GM12891 (cell line): ENCODE results near the gene MAGI1.

Source experiments
- DNase-seq: peaks from one replicate; pipeline ENCODE4 v3.0.0; 2011; ENCODE audit warnings: low spot score; ENCODE audit not compliant: insufficient read length
- FAIRE-seq: peaks from 2 replicates; lab custom pipeline; 2011; peaks lifted over from hg19 to GRCh38; lab: Jason Lieb, UNC
- PAX5 ChIP-seq: IDR thresholded peaks from 2 replicates; pipeline ENCODE4 v1.6.1; 2011; ENCODE audit warnings: low read length, moderate library complexity, mild to moderate bottlenecking; ENCODE audit not compliant: insufficient read depth, severe bottlenecking
- POLR2A ChIP-seq: IDR thresholded peaks from 2 replicates; pipeline ENCODE4 v1.6.1; 2011; ENCODE audit warnings: low read depth, low read length, control low read depth
- POLR2AphosphoS5 ChIP-seq: IDR thresholded peaks from 2 replicates; pipeline ENCODE4 v1.6.1; 2011; ENCODE audit warnings: low read depth, low read length, control low read depth
- POU2F2 ChIP-seq: IDR thresholded peaks from 2 replicates; pipeline ENCODE4 v1.6.1; 2011; ENCODE audit warnings: low read depth, mild to moderate bottlenecking, control low read depth, low read length, moderate library complexity
- SPI1 ChIP-seq: IDR thresholded peaks from 2 replicates; pipeline ENCODE4 v1.6.1; 2011; ENCODE audit warnings: low read depth, low read length, control low read depth
- TAF1 ChIP-seq: IDR thresholded peaks from 2 replicates; pipeline ENCODE4 v1.6.1; 2011; ENCODE audit warnings: low read depth, low read length, control low read depth

The MAGI1 gene

DNA sequence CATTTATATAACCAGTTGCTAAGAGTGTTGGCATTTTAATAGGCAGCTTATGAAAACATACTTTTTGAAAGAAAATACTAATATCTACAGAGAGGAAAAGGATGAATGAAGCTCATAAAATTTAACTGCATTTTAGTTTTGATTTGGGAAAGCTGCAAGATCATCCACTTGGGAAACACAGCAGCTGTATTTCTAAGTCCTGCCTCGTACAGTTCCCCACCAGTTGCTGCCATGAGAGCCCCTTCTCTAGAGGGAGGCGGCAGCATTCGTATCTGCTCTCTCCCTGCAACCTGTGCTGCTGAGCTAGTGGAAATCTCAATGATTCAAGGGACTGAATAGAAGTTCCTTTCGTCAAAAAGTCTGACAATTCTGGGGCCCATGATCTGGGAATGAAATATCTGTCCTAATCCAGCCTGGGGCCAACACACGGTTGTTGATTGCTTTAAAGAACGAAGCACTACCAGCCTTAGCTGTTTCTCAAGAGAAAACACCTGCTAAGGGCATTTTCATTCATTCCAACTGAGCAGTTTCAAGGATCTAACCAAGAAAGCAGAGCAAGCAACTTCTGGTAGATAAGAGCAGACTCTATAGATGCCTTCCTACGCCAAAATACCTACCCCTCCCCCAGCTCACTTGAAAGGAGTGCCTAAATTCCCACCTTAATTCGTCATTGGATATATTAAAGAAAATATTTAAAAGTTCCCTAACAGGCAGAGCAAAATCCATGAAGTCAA lies 223.7 kb downstream of the MAGI1 start:
- FAIRE-seq (no peak), DNase-seq (no peak)
- TF ChIP-seq POU2F2: no peak
- TF ChIP-seq TAF1: no peak
- TF ChIP-seq SPI1: no peak
- TF ChIP-seq POLR2AphosphoS5: no peak
- TF ChIP-seq PAX5: no peak
- TF ChIP-seq POLR2A: no peak

DNA sequence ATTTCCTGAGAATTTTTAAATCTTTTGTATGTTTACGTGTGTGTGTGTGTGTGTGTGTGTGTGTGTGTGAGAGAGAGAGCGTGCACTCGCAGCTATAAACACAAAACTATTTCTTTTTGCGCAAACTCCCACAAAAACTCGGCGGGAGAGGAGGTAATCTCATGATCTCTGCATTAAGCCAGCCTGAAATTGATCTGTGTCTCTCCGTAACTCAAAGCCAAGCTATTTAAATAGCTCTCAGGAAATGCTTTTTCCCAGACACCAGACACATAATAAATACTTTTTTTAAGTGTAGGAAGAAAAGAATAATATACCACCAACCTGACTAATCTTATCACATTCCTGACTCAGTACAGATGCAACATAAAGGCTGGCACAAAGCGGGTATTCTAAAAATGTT lies 226.8 kb downstream of the MAGI1 start:
- no peak for TF ChIP-seq SPI1
- TF ChIP-seq POLR2AphosphoS5: no peak
- no peak for TF ChIP-seq POLR2A
- no peak for TF ChIP-seq PAX5
- TF ChIP-seq POU2F2: no peak
- TF ChIP-seq TAF1: no peak
- no peak for FAIRE-seq
- DNase-seq: no peak

- no peak for TF ChIP-seq POLR2A
- TF ChIP-seq POLR2AphosphoS5: no peak
- TF ChIP-seq TAF1: no peak
- FAIRE-seq (no peak), DNase-seq (no peak)
These were observed 227.5 kb downstream of the MAGI1 start for GRCh38 chr3:65811086-65811761.

DNA sequence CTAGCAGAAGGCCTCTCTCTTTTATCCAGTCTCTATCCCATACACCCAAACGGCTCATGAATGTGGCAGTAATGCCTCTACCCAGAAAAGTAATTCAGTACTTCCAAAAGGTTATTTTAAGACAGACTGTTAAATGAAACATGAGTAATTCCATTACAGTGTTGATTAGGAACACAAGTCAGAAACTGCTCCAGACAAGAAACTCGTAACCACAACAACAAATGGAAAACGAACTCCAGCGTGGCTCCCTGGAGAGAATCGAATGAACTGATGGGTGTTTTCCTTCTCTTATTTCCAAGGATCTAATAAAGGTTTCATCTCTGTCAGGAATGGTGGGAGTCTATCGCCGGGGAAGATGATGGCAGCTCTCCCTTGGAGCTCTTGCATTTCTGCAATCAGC lies 228.4 kb downstream of the MAGI1 start:
- DNase-seq (no peak), FAIRE-seq (no peak)
- TF ChIP-seq TAF1: no peak
- TF ChIP-seq POLR2A: no peak
- no peak for TF ChIP-seq SPI1
- TF ChIP-seq PAX5: no peak
- TF ChIP-seq POLR2AphosphoS5: no peak
- TF ChIP-seq POU2F2: no peak

- DNase-seq (no peak), FAIRE-seq (no peak)
- peak; percentile 63; the same call in 1 of the 2 replicates for TF ChIP-seq SPI1
- no peak for TF ChIP-seq PAX5
These were observed 229.0 kb downstream of the MAGI1 start for GRCh38 chr3:65809641-65810150.

GRCh38 chr3:65808824-65809223 lies 229.9 kb downstream of the MAGI1 start:
- TF ChIP-seq SPI1: no peak
- TF ChIP-seq POLR2A: no peak
- no peak for FAIRE-seq

DNA sequence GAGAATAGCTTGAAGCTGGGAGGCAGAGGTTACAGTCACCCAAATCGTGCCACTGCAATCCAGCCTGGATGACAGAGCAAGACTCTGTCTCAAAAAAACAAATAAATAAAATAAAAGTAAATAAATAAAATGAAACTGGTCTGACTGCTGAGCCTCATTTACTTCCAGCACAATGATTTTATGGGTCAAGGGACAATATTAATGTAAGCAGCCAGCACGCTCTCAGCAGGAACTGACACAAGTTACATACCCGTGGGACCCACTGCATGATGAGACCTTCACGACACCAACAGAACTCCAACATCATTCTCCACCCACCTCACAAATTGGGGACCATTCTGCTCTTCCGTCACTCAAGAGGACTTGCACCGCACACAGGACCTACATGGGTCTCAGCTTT lies 230.3 kb downstream of the MAGI1 start:
- FAIRE-seq: no peak
- TF ChIP-seq SPI1: no peak
- no peak for TF ChIP-seq POU2F2
- TF ChIP-seq POLR2A: no peak
- TF ChIP-seq PAX5: no peak
- TF ChIP-seq POLR2AphosphoS5: no peak
- no peak for TF ChIP-seq TAF1
- no peak for DNase-seq

More at GRCh38 chr3:65808824-65809223, 229.9 kb downstream of the MAGI1 start:
- no peak for DNase-seq

GRCh38 chr3:65807225-65807624 lies 231.5 kb downstream of the MAGI1 start:
- TF ChIP-seq POLR2A (no peak), PAX5 (no peak), POU2F2 (no peak), POLR2AphosphoS5 (no peak), SPI1 (no peak), TAF1 (no peak)
- no peak for FAIRE-seq
- no peak for DNase-seq

DNA sequence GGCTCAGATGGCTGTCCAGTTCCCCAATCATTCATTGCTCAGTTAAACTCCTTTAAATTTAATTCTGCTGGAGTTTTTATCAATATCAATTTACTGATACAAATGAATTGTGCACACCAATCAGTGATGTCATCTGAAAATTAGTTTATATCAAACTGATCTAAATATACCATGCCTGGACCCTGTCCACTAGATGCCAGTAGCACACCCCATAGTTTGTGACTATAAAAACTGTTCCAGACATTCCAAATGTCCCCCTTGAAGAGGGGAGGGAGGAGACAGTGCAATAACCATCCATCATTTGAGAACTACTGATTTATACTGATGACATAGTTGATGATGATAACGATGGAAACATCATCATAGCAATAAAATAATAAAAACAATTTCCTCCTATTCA lies 232.1 kb downstream of the MAGI1 start:
- FAIRE-seq (no peak), DNase-seq (no peak)
- TF ChIP-seq PAX5 (no peak), SPI1 (no peak), POLR2AphosphoS5 (no peak), POU2F2 (no peak), POLR2A (no peak), TAF1 (no peak)

- FAIRE-seq (no peak), DNase-seq (no peak)
- TF ChIP-seq POLR2AphosphoS5 (no peak), POU2F2 (no peak), TAF1 (no peak), POLR2A (no peak), SPI1 (no peak), PAX5 (no peak)
These were observed 242.0 kb downstream of the MAGI1 start for GRCh38 chr3:65796676-65797075.
